NT2/D1 (cell line): ENCODE results near the gene FMO4.

ENCODE experiments used
- YY1 ChIP-seq: IDR thresholded peaks from 2 replicates; pipeline ENCODE4 v1.6.1; 2011; ENCODE audit not compliant: insufficient read length, insufficient read depth
- ZNF274 ChIP-seq: IDR thresholded peaks from 2 replicates; pipeline ENCODE4 v1.6.1; 2011; ENCODE audit warnings: mild to moderate bottlenecking, low read depth, low read length

DNA sequence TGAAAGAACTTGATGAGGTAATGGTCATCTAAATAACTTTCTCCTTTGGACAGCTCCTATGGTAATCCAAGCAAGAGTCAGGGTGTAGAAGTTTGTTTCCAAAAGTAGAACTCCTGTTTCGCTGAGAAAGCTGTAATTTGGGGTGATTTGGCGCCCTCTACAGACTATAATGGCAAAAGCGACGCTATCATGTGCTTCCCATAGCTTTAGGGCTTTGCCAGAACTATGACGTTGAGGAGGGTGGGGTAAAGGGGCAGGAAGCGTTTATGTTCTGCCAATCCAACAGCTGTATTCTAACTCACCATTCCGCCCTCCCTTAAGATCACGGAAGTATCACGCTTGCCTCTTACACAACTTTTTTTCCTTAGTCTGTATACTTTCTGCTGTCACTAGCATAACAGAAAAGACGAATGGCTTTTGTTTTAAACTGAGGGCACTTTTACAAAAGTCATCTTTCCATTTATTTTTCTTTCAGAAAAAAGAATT is at the start of gene FMO4:
- TF ChIP-seq ZNF274 (no peak), YY1 (no peak)
